Measurements from ENCODE around the gene PEMT.

- TF ChIP-seq CTCF (IDR thresholded peaks at IDR 0.05) (no peak), POLR2A (IDR thresholded peaks at IDR 0.05) (no peak)
These were observed 129.3 kb downstream of the PEMT start for GRCh38 chr17:17462048-17462824.
